ENCODE data around the gene ZCCHC7.
"Not testable (repeated sequence)": the region's sequence is repeated elsewhere in the genome, so short reads cannot be mapped to it uniquely, and the experiment has no call there.

Gene ZCCHC7

DNA sequence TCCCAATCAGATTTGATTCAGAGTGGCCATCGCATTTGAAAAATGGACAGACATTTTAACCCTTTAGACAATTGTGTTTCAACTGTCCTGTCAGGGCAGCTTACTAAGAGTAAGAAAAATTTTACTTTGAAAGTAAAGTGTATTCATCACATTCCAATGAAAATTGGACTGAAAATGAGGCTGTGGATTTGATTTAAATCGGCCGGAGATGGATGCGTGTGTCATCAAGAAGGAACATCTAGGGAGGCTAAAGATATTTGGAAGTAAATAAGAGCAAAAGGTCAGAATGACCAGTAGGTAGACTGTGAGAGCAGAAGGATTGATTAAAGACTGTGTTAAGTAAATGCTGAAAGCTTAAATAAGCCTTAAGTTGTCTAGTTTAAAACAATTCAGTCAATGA, 1.5 kb downstream of the ZCCHC7 start:
- no peak for DNase-seq

DNA sequence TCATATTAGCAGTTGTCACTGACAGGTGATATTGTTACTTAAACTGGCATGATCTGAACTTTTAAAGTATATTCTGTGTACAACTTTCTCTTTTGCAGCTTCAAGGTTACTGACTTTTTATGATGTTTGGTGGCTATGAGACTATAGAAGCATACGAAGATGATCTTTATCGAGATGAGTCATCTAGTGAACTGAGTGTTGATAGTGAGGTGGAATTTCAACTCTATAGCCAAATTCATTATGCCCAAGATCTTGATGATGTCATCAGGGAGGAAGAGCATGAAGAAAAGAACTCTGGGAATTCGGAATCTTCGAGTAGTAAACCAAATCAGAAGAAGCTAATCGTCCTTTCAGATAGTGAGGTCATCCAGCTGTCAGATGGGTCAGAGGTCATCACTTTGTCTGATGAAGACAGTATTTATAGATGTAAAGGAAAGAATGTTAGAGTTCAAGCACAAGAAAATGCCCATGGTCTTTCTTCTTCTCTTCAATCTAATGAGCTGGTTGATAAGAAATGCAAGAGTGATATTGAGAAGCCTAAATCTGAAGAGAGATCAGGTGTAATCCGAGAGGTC, 5.9 kb downstream of the ZCCHC7 start:
- DNase-seq: no peak

DNA sequence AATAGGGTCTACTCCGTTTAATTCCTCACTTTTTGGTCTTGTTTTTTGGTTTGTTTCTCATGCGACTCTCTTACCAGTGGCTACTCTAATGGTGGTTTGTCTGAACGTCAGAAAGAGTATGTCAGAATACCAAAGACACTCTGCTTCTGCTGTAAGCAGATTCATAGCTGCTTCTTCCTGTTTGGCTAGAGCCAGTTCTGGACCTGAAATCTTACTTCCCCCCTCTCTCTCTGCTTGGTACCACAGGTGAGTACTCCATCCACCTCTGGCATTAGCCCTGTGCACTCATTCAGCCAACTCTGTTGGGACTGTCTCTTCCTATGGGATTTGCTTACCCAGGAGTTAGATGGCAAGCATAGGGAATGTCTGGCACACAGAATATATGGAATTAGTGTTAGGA, 6.6 kb downstream of the ZCCHC7 start:
- DNase-seq: no peak

- no peak for DNase-seq
Measured at GRCh38 chr9:37128051-37128450, 7.7 kb downstream of the ZCCHC7 start.

GRCh38 chr9:37134166-37134565, 13.8 kb downstream of the ZCCHC7 start:
- DNase-seq: no peak

- DNase-seq: no peak
Measured at GRCh38 chr9:37141015-37141414, 20.6 kb downstream of the ZCCHC7 start.

DNA sequence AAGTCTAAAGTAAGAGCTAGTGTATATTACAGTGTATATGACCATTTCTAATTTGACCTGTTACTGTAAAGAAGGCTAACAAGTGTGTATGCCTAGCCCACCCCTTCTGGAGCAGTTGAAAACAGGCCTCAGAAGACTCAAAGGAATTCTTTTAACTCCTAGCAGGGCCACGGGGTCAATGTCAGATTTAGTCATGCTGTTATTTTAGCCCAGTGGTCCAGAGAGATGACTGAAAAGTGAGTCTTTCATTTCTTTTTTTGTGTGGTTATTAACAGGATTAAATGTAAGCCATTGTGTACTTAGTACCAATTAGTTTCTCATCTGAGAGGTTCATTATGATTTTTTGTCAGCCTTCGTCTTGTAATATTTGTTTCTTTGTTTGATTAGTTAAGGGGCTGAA, 24.4 kb downstream of the ZCCHC7 start:
- DNase-seq: no peak

- no peak for DNase-seq
Measured at GRCh38 chr9:37146410-37146809, 26.0 kb downstream of the ZCCHC7 start.

- no peak for DNase-seq
Measured at GRCh38 chr9:37148181-37148580, 27.8 kb downstream of the ZCCHC7 start.

GRCh38 chr9:37149666-37150308, 29.4 kb downstream of the ZCCHC7 start:
- DNase-seq: no peak

GRCh38 chr9:37150415-37150814, 30.0 kb downstream of the ZCCHC7 start:
- DNase-seq: no peak

GRCh38 chr9:37151812-37152211, 31.4 kb downstream of the ZCCHC7 start:
- no peak for DNase-seq

DNA sequence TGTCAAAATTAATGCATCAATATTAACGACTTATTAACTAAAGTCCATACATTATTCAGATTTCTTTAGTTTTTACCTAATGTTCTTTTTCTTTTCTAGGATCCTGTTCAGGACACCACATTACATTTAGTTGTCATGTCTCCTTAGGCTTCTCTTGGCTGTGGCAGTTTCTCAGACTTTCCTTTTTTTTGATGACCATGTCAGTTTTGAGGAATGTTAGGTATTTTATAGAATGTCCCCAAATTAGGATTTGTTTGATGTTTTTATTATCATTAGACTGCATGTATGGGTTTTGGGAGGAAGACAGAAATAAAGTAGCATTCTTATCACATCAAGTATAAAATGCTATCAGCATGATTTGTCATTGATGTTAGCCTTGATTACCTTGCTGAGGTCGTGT, 32.0 kb downstream of the ZCCHC7 start:
- DNase-seq: no peak

DNA sequence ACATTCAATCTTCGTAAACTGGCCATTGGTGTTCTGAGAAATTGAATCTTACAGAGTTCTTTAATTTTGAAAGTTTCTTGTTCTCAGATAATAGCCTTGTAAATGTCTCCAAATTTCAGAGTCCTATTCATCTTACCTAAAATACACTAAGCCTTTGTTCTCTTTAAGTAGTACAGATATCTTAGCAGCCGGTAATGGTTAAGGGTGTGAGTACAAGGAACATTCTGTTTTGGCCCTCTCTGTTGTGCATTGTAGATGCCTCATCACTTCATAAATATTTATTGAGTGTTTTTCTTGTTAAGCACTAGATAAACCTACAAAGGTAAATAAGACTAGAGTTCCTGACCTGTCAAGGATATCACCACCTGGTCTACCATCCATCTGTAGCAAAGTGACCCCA, 35.2 kb downstream of the ZCCHC7 start:
- no peak for DNase-seq

GRCh38 chr9:37156205-37156604, 35.8 kb downstream of the ZCCHC7 start:
- no peak for DNase-seq

GRCh38 chr9:37156781-37157356, 36.5 kb downstream of the ZCCHC7 start:
- DNase-seq: no peak

GRCh38 chr9:37157726-37158377, 37.5 kb downstream of the ZCCHC7 start:
- DNase-seq: no peak

DNA sequence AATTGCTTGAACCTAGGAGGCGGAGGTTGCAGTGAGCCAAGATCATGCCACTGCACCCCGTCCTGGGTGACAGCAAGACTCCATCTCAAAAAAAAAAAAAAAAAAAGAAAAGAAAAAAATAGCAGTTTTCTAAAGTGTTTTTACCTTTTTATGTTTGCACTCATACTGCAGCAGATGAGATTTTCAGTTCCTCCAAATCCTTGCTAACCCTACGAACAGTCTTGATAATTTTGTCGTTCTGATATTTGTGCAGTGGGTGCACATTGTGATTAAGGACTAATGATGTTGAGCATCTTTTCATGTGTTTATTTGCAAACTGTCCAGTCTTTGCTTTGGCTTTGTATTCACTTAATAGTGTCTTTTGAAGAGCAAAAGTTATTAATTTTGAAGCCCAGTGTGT, 42.9 kb downstream of the ZCCHC7 start:
- DNase-seq: no peak

DNA sequence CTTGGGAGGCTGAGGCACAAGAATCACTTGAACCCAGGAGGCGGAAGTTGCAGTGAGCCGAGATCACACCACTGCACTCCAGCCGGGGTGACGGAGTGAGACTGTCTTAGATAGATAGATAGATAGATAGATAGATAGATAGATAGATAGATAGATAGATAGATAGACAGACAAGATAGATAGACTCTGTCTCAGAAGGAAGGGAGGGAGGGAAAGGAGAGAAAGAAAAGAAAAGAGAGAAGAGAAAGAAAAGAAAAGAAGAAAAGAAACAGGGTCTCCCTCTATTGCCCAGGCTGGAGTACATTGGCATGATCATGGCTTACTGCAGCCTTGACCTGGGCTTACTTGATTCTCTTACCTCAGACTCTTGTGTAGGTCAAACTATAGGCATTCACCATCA, 44.0 kb downstream of the ZCCHC7 start:
- not testable (repeated sequence) for DNase-seq

DNA sequence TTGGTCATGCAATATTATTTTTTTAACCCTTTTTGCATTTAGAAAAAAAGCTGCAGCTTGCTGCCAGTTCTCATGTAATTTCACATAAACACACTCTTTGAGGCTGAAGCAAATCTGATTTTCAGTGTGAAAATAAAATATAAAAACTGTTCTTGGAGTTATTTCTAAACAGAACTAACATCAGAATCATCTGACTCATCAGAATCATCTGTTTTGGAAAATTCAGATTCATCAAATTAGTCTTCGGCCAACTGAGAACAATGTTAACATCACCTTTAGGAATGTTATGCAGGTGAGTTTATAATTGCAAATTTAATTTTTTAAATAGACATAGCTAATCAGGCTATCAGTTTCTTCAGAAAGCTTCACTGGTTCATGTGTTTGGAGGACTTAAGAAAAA, 45.3 kb downstream of the ZCCHC7 start:
- DNase-seq: no peak

DNA sequence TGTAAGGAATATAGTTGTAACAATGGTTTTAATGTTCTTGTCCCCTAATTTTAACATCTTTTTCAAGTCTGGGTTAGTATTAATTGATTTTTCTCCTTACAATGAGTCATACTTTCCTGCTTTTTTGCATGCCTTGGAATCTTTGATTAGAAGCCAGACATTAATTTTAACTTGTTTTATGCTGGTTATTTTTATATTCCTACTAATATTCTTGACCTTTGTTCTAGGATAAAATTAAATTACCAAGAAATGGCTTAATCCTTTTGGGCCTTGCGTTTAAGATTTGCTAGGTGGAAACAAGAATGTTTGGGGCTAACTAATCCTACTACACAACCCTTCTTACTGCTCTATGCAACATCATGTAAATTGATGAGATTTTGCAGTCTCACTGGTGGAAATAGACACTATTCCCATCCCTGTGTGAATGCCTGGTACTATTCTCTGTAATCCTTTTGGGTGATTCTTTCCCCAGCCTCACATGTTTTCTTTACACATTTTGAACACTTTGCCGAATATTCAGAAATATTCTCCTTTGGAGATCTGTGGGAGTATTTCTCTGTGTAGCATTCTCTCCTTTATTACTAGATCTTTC, 47.2 kb downstream of the ZCCHC7 start:
- DNase-seq: no peak

- no peak for DNase-seq
Measured at GRCh38 chr9:37172557-37172956, 52.2 kb downstream of the ZCCHC7 start.

- DNase-seq: no peak
Measured at GRCh38 chr9:37174247-37174646, 53.9 kb downstream of the ZCCHC7 start.

GRCh38 chr9:37178742-37179141, 58.4 kb downstream of the ZCCHC7 start:
- no peak for DNase-seq

Measured in NCI-H187 (cell line).